BLaER1 (cell line): ENCODE results near the gene CRX.
"Not testable (repeated sequence)": the region's sequence is repeated elsewhere in the genome, so short reads cannot be mapped to it uniquely, and the experiment has no call there.

ENCODE experiments used
- H3K27ac ChIP-seq: shearing (Covaris generic); formaldehyde crosslinking; 2 replicates; pipeline ENCODE4 v1.8.1; 2022
- H3K27me3 ChIP-seq: shearing (Covaris generic); formaldehyde crosslinking; 2 replicates; pipeline ENCODE4 v1.8.1; 2022
- H3K36me3 ChIP-seq: shearing (Covaris generic); formaldehyde crosslinking; 2 replicates; pipeline ENCODE4 v1.8.1; 2022
- H3K4me1 ChIP-seq: shearing (Covaris generic); formaldehyde crosslinking; 2 replicates; pipeline ENCODE4 v1.8.1; 2022
- H3K4me2 ChIP-seq: shearing (Covaris generic); formaldehyde crosslinking; 2 replicates; pipeline ENCODE4 v1.8.1; 2022
- H3K4me3 ChIP-seq: shearing (Covaris generic); formaldehyde crosslinking; 2 replicates; pipeline ENCODE4 v1.8.1; 2022
- H3K9ac ChIP-seq: shearing (Covaris generic); formaldehyde crosslinking; 2 replicates; pipeline ENCODE4 v1.8.1; 2022
- H3K9me3 ChIP-seq: shearing (Covaris generic); formaldehyde crosslinking; 2 replicates; pipeline ENCODE4 v1.8.1; 2022
- H4K20me1 ChIP-seq: shearing (Covaris generic); formaldehyde crosslinking; 2 replicates; pipeline ENCODE4 v1.8.1; 2022
- Cebpa-rat ChIP-seq: shearing (Covaris generic); IDR thresholded peaks from 2 replicates; pipeline ENCODE4 v1.8.1; 2022

The CRX gene

DNA sequence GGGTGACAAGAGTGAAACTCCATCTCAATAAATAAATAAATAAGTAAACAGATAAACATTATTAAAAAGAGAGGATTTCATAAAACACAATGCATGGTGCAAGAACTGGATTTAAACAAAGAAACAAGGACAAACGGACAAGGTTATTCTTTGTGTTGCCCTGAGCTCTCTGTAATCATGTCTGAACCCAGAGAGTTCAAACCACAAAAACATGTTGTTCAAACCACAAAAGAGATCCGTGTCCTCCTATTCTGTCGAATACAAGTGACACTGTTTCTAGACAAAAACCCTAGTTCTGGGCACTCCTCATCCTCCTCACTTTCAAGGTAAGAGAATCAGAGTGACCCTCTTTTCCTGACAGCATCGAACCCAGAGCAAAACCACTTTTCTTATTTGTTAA, 32.7 kb downstream of the CRX start:
- no peaks in the 10 kb centered on the region for H3K9me3 ChIP-seq
- no peaks in the 10 kb centered on the region for H3K36me3 ChIP-seq
- TF ChIP-seq Cebpa-rat: no peak
- peaks cover 9% of the 10 kb centered on the region; the same call in 1 of the 2 replicates for H3K4me1 ChIP-seq
- H3K27me3 ChIP-seq: no peaks in the 10 kb centered on the region
- H3K27ac ChIP-seq: no peak overlapping the region
- 0 out of 2 replicates have a peak overlapping the region, but pooled peaks have one; percentile 29 for H3K9ac ChIP-seq
- no peaks in the 10 kb centered on the region for H4K20me1 ChIP-seq
- no peak overlapping the region for H3K4me2 ChIP-seq
- H3K4me3 ChIP-seq: no peak overlapping the region

GRCh38 chr19:47858231-47858630, 36.5 kb downstream of the CRX start:
- not testable (repeated sequence) for H4K20me1 ChIP-seq, H3K4me1 ChIP-seq, H3K9ac ChIP-seq, H3K27ac ChIP-seq, H3K27me3 ChIP-seq, H3K4me2 ChIP-seq, H3K4me3 ChIP-seq, H3K36me3 ChIP-seq
- peaks cover 12% of the 10 kb centered on the region for H3K9me3 ChIP-seq

DNA sequence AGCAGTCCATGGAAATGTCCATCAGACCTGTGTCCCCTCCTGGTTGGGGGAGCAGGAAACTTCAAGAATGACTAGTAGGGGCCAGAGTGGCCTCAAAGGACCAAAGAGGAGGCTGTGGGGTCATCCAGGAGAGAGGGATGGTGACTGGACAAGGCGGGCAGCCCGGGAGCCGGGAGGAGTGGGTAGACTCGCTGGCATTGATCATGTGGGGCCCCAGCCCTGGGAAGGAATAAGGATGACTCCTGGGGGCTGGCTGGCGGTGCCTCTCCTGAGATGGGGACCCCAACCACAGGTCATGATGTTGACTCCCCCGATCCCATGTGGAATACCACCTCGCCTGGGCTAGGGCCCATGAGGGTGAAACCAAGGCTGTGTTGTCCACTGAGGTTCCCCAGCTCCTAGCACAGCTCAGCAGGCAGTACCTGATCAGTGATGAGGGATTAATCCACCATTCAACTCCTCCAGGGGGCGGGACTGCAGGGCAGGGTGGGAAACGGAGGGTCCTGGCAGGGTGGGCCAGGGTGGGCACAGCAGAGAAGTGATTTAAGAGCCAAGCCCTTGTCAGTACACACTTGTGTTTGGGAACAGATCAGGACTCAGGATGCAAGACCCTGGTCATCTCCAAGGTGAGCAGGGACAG, 37.0 kb downstream of the CRX start, which contains the start of gene TPRX2:
Gene TPRX2, plus strand, starts transcription at position 590 of the 640 bp plus-strand sequence. Its CDS starts 12 bp downstream, at position 602.
- not testable (repeated sequence) for H4K20me1 ChIP-seq, H3K36me3 ChIP-seq, H3K4me3 ChIP-seq, H3K4me2 ChIP-seq, H3K9ac ChIP-seq, H3K27me3 ChIP-seq, H3K27ac ChIP-seq, H3K4me1 ChIP-seq
- H3K9me3 ChIP-seq: peaks cover 12% of the 10 kb centered on the region

DNA sequence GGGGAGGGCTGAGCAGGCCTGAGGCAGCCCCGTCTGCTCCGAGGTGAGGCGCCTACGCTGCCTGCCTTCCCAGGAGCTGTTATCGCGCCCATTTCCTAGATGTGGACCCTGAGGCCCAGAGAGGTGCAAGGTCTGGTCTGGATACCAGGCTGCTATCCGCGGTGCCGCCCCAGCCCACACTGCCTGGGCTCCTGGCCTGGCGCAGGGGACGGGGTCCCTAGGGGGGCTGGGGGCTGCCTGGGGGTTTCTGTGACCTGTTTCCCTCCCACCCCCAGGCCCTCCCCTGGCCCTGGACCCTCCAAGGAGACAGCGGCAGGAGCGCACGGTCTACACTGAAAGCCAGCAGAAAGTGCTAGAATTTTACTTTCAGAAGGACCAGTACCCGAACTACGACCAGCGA, 38.1 kb downstream of the CRX start:
- not testable (repeated sequence) for H3K4me3 ChIP-seq, H3K4me2 ChIP-seq, H3K36me3 ChIP-seq, H3K9ac ChIP-seq, H3K27ac ChIP-seq, H3K4me1 ChIP-seq, H4K20me1 ChIP-seq, H3K27me3 ChIP-seq
- peaks cover 12% of the 10 kb centered on the region for H3K9me3 ChIP-seq

DNA sequence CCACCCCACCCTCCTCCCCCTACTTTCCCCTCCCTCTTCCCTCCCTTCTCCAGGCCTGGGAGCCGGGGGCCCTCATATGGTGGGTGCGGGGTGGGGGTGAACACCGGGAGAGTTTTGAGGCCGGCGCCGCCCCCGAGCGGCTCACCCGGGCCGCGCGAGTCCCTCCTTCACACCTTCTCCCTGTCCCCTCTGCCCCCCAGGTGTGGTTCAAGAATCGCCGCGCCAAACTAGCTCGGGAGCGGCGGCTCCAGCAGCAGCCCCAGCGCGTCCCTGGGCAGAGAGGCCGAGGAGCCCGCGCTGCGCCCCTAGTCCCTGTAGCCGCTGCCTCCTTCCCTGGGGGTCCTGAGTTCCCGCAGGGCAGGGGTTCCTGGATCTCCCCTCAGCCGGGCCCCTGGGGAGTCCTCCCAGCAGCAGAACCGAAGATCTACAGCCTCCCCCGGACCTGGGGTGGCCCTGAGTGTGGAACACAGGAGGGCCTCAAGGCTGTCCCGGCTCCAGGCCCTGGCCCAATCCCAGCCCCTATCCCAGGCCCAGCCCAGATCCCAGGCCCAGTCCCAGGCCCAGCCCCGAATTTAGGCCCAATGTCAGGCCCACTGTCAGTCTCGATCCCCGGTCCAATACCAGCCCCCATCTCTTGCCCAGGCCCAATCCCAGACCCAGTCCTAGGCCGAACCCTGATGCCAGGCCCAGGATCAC, 39.0 kb downstream of the CRX start:
- H3K36me3 ChIP-seq: no peaks in the 10 kb centered on the region
- H3K27ac ChIP-seq: no peak overlapping the region
- H3K27me3 ChIP-seq: no peaks in the 10 kb centered on the region
- no peaks in the 10 kb centered on the region for H4K20me1 ChIP-seq
- H3K9ac ChIP-seq: no peak overlapping the region
- no peak for TF ChIP-seq Cebpa-rat
- no peaks in the 10 kb centered on the region for H3K4me1 ChIP-seq
- H3K4me2 ChIP-seq: no peak overlapping the region
- peaks cover 12% of the 10 kb centered on the region for H3K9me3 ChIP-seq
- H3K4me3 ChIP-seq: no peak overlapping the region

GRCh38 chr19:47861630-47862029, 39.9 kb downstream of the CRX start:
- no peaks in the 10 kb centered on the region for H3K36me3 ChIP-seq
- H4K20me1 ChIP-seq: no peaks in the 10 kb centered on the region
- no peak overlapping the region for H3K4me3 ChIP-seq
- no peak overlapping the region for H3K27ac ChIP-seq
- H3K27me3 ChIP-seq: no peaks in the 10 kb centered on the region
- peaks cover 12% of the 10 kb centered on the region for H3K9me3 ChIP-seq
- H3K4me2 ChIP-seq: no peak overlapping the region
- no peak overlapping the region for H3K9ac ChIP-seq
- no peaks in the 10 kb centered on the region for H3K4me1 ChIP-seq
- no peak for TF ChIP-seq Cebpa-rat

DNA sequence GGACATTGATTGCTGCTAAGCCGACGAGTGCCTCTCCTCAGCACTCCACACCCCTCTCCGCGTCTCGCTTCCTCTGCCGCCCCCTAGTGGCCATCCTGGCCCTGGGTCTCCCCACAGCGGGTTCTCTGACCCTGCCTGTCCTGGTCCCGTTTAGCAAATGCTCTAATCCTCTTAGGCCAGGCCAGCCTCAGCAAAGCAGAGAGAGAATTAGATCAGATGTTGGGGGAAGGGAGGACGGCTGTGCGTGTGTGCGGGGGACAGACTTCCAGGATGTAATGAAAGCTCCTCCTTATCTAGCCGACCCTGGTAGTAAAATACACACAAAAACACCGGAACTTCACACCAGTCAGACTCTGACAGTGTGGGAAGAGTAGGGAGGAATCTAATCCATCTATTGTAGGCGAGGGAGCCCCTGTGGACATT, 41.8 kb downstream of the CRX start:
- Histone ChIP-seq H3K27ac (no peak overlapping the region), H3K9ac (no peak overlapping the region), H3K36me3 (no peaks in the 10 kb centered on the region), H3K4me2 (no peak overlapping the region), H4K20me1 (no peaks in the 10 kb centered on the region), H3K4me1 (0 out of 2 replicates have a peak, but pooled peaks cover under 1% of the 10 kb centered on the region), H3K4me3 (no peak overlapping the region), H3K9me3 (peaks cover 12% of the 10 kb centered on the region), H3K27me3 (no peaks in the 10 kb centered on the region)
- no peak for TF ChIP-seq Cebpa-rat

DNA sequence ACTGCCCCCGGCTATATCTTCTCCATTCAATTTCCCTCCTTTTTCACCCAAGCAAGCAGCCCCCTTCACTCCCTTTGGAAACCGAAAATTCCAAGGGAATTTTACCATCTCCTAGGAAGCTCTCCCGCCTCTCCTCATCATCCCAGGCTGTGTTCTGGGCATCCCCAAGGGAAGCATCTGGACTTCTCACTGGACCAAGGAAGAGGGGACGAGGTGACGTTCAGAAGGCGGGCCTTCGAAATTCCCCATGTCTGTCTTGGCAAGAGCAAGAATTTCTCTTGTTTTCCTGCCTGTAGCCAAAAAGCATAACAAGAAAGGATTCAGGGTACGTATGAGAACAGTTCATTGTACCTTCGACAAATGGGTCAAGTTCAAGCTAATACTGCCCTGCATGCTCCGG, 43.4 kb downstream of the CRX start:
- Histone ChIP-seq H3K4me3 (no peak overlapping the region), H3K9ac (no peak overlapping the region), H3K27ac (no peak overlapping the region), H3K4me1 (0 out of 2 replicates have a peak, but pooled peaks cover 6% of the 10 kb centered on the region), H3K27me3 (no peaks in the 10 kb centered on the region), H3K9me3 (peaks cover 12% of the 10 kb centered on the region), H3K4me2 (no peak overlapping the region), H3K36me3 (no peaks in the 10 kb centered on the region), H4K20me1 (no peaks in the 10 kb centered on the region)
- TF ChIP-seq Cebpa-rat: no peak

DNA sequence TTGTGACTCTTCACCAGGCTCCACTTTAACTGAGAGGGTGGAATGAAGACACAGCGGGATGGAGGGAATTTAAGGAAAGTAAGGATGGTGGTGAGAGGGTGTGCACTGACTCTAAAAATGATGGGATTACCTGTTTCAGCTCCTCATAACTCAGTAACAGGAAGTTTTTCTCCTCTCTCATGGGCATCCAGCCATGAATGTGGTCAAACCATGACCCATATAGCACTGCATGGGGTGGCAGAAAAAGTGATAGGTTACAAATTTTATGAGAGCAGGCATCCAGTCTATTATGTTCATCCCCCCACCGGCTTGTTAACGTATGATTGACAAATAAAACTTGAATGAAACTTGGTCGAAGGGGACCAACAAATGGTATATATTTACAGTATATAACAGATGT, 57.2 kb downstream of the CRX start:
- Histone ChIP-seq H3K4me1 (peaks cover 15% of the 10 kb centered on the region), H3K4me3 (no peak overlapping the region), H3K27me3 (no peaks in the 10 kb centered on the region), H3K9ac (no peak overlapping the region), H3K4me2 (peak overlapping the region; percentile 45), H3K9me3 (no peaks in the 10 kb centered on the region), H3K27ac (no peak overlapping the region), H4K20me1 (no peaks in the 10 kb centered on the region), H3K36me3 (no peaks in the 10 kb centered on the region)
- no peak for TF ChIP-seq Cebpa-rat

GRCh38 chr19:47879385-47879784, 57.6 kb downstream of the CRX start:
- H4K20me1 ChIP-seq, H3K36me3 ChIP-seq, H3K9me3 ChIP-seq, H3K27ac ChIP-seq, H3K27me3 ChIP-seq, H3K9ac ChIP-seq, H3K4me3 ChIP-seq: not testable (repeated sequence)
- Histone ChIP-seq H3K4me1 (peaks cover 15% of the 10 kb centered on the region), H3K4me2 (peak overlapping the region; percentile 45)
